HG02759 (cell line): ENCODE measurements around the gene MYBPC1.

Source experiments
- ATAC-seq: cut with Tn5 transposase; IDR thresholded peaks from one replicate; pipeline ENCODE4 v1.9.1; 2021; ENCODE audit warnings: mild to moderate bottlenecking, moderate library complexity; ENCODE audit not compliant: unreplicated experiment

MYBPC1 gene

GRCh38 chr12:101598483-101598882 lies 3.7 kb downstream of the MYBPC1 start:
- no peak for ATAC-seq

- ATAC-seq: no peak
Observed at GRCh38 chr12:101599311-101599710, 4.5 kb downstream of the MYBPC1 start.

GRCh38 chr12:101599771-101600484 lies 5.2 kb downstream of the MYBPC1 start:
- no peak for ATAC-seq

GRCh38 chr12:101604132-101604531 lies 9.4 kb downstream of the MYBPC1 start:
- no peak for ATAC-seq

- ATAC-seq: no peak
Observed at GRCh38 chr12:101607894-101608293, 13.1 kb downstream of the MYBPC1 start.

- ATAC-seq: no peak
Observed at GRCh38 chr12:101608301-101609133, 13.7 kb downstream of the MYBPC1 start.

GRCh38 chr12:101609198-101609597 lies 14.4 kb downstream of the MYBPC1 start:
- no peak for ATAC-seq

- ATAC-seq: no peak
Observed at GRCh38 chr12:101612160-101612916, 17.6 kb downstream of the MYBPC1 start.

- no peak for ATAC-seq
Observed at GRCh38 chr12:101616027-101616494, 21.3 kb downstream of the MYBPC1 start.

- ATAC-seq: no peak
Observed at GRCh38 chr12:101619026-101619786, 24.4 kb downstream of the MYBPC1 start.

- no peak for ATAC-seq
Observed at GRCh38 chr12:101619858-101620761, 25.3 kb downstream of the MYBPC1 start.

GRCh38 chr12:101620762-101621133 lies 26.0 kb downstream of the MYBPC1 start:
- ATAC-seq: no peak

GRCh38 chr12:101628676-101629075 lies 33.9 kb downstream of the MYBPC1 start:
- ATAC-seq: no peak

- peak; percentile 97 for ATAC-seq
Observed at GRCh38 chr12:101634724-101635123, 40.0 kb downstream of the MYBPC1 start.

GRCh38 chr12:101637936-101638335 lies 43.2 kb downstream of the MYBPC1 start:
- no peak for ATAC-seq

GRCh38 chr12:101642115-101643067 lies 47.6 kb downstream of the MYBPC1 start:
- no peak for ATAC-seq

GRCh38 chr12:101647711-101648110 lies 52.9 kb downstream of the MYBPC1 start:
- ATAC-seq: no peak

GRCh38 chr12:101648195-101648594 lies 53.4 kb downstream of the MYBPC1 start:
- no peak for ATAC-seq
